Psoas muscle (tissue), 8 donors: ENCODE data around the gene NAXE. TPM values are rescaled to one million over a fixed set of nuclear protein-coding genes. Genes with fewer than 3 reads are reported as not detected.
"Not testable (repeated sequence)": the region's sequence is repeated elsewhere in the genome, so short reads cannot be mapped to it uniquely, and the experiment has no call there.

Experiments
- ATAC-seq, 4 donors: fragments of 200-7000 bp; cut with Tn5 transposase; one replicate each; pipeline ENCODE4 v1.9.1; 2020; ENCODE audit warnings: moderate library complexity in 3 of 4, mild to moderate bottlenecking in 2 of 4
- DNase-seq, 2 donors: peaks; one replicate each; pipeline ENCODE4 v3.0.0-alpha.2; 2020
- H3K27ac ChIP-seq: fragments of 200-600 bp; one replicate; pipeline ENCODE4 v1.8.0; 2022
- H3K27me3 ChIP-seq, 3 donors: fragments of 200-600 bp in 1 of 3; one replicate each; pipeline versions ENCODE4 v1.6.1 to v1.8.0; 2013 to 2022; ENCODE audit warnings: low read length in 2 of 3, mild to moderate bottlenecking in 2 of 3, moderate library complexity in 1 of 3; ENCODE audit not compliant: insufficient read depth in 3 of 3
- H3K36me3 ChIP-seq, 2 donors: fragments of 200-600 bp in 1 of 2; one replicate each; pipeline versions ENCODE4 v1.6.1 to v1.8.0; 2013 to 2022; ENCODE audit warnings: low read depth in 1 of 2, mild to moderate bottlenecking in 1 of 2, moderate library complexity in 1 of 2; ENCODE audit not compliant: insufficient read depth in 1 of 2
- H3K4me1 ChIP-seq: fragments of 200-600 bp; one replicate; pipeline ENCODE4 v1.8.0; 2022
- H3K4me3 ChIP-seq: fragments of 200-600 bp; one replicate; pipeline ENCODE4 v1.8.0; 2022; ENCODE audit warnings: mild to moderate bottlenecking
- H3K9me3 ChIP-seq: fragments of 200-600 bp; one replicate; pipeline ENCODE4 v1.8.0; 2022
- CTCF ChIP-seq: fragments of 200-600 bp; IDR thresholded peaks from one replicate; pipeline ENCODE4 v1.8.0; 2022; ENCODE audit warnings: antibody characterized with exemption
- WGBS, 3 donors: extraction: QIAGEN DNeasy Blood & Tissue Kit; methylation state at CpG; one replicate each; pipeline versions ENCODE4 v1.1.6 to v1.1.7; 2013; 5-methylcytosine and 5-hydroxymethylcytosine counted together
- intact Hi-C, 2 donors: fragments of 100-400 bp; cut with DNase I; formaldehyde crosslinking; loops; one replicate each; pipeline versions ENCODE4 v1.11.0 to v1.14.2; 2022
- polyA plus RNA-seq, 3 donors: library from polyadenylated mRNA; stranded (reverse); fragments of 200-250 nt; gene quantifications; one replicate each; pipeline ENCODE4 v1.2.3, GENCODE V29; 2013
- total RNA-seq, 4 donors: library from RNA; stranded (reverse); fragmentation: NEBNext Ultra II Directional in 2 of 4; extraction: Animal tissue kit (Norgen Biotek cat#: 25700) in 2 of 4; gene quantifications; one replicate each; pipeline versions ENCODE4 v1.2.1 to v1.2.4, GENCODE V29; 2021 to 2023
- donor health status: healthy with polysubstance abuse.
- donor health status: DM: no; HTN: no; CAD: no; lungs with moderate emphysema.
- donor health status: Bipolar disorder and iron deficiency.
- donor health status: healthy.
- donor health status: DM: yes; HTN: yes; CAD: no.
- donor health status: DM: no; HTN: no; CAD: no.
- donor health status: DM: no; HTN: no; CAD: no.
- donor health status: DM: yes; HTN: yes; CAD: no.

The NAXE gene
- total and polyA plus RNA-seq, 7 donors, result 44.3 to 77.5 (median 67.5) TPM

- peak; percentile 69 to 85 (median 78) for ATAC-seq
- H3K27me3 ChIP-seq, result peaks cover 0 to 54% (median 16%) of the 10 kb centered on the region in 3 donors
- H3K4me3 ChIP-seq, result peak overlapping the region; percentile 60
These were observed 34.0 kb downstream of the NAXE start for GRCh38 chr1:156625436-156626078.

GRCh38 chr1:156626079-156626438 is 34.5 kb downstream of the NAXE start:
- no peak overlapping the region for H3K27ac ChIP-seq
- H3K4me3 ChIP-seq, result peak overlapping the region; percentile 60
- ATAC-seq (no peak), DNase-seq (no peak)
- H3K4me1 ChIP-seq, result peaks cover 13% of the 10 kb centered on the region
- intact Hi-C loops, result loop anchor here (1.0 to 2.0 kb wide), 3 partner anchors 31 to 53 kb away; no protein-coding TSS in a partner anchor
- H3K9me3 ChIP-seq, result no peaks in the 10 kb centered on the region
- TF ChIP-seq CTCF, result no peak
- 40 to 41% (median 41%) methylated on average over 4 of the region's 4 CpGs for WGBS, 3 donors
- no peaks in the 10 kb centered on the region for H3K36me3 ChIP-seq
- peaks cover 0 to 50% (median 16%) of the 10 kb centered on the region in 3 donors for H3K27me3 ChIP-seq

More at GRCh38 chr1:156625436-156626078, 34.0 kb downstream of the NAXE start:
- intact Hi-C loops, result loop anchor here (1.0 to 2.0 kb wide), 3 partner anchors 31 to 53 kb away; no protein-coding TSS in a partner anchor
- WGBS, 3 donors, result 1 to 2% (median 2%) methylated on average over 31 to 45 of the region's 45 CpGs
- Histone ChIP-seq H3K27ac (no peak overlapping the region), H3K4me1 (peaks cover 13% of the 10 kb centered on the region), H3K36me3 (no peaks in the 10 kb centered on the region), H3K9me3 (no peaks in the 10 kb centered on the region)
- DNase-seq, result peak; percentile 62 to 83
- peak; percentile 87 for TF ChIP-seq CTCF

GRCh38 chr1:156627313-156627880 is 35.8 kb downstream of the NAXE start:
- DNase-seq, result no peak
- peak; percentile 53 for TF ChIP-seq CTCF
- H3K27ac ChIP-seq, result no peak overlapping the region
- H3K4me3 ChIP-seq, result no peak overlapping the region
- peaks cover 13% of the 10 kb centered on the region for H3K4me1 ChIP-seq
- intact Hi-C loops, result loop anchor here (2.0 kb wide), 2 partner anchors 29 to 51 kb away; no protein-coding TSS in a partner anchor
- no peaks in the 10 kb centered on the region for H3K9me3 ChIP-seq
- H3K36me3 ChIP-seq, result no peaks in the 10 kb centered on the region
- peaks cover 0 to 53% (median 16%) of the 10 kb centered on the region in 3 donors for H3K27me3 ChIP-seq
- ATAC-seq, result no peak
- WGBS, 3 donors, result 79 to 84% (median 79%) methylated on average over 2 of the region's 2 CpGs

- H3K36me3 ChIP-seq, result no peaks in the 10 kb centered on the region
- H3K9me3 ChIP-seq, result no peaks in the 10 kb centered on the region
- H3K27me3 ChIP-seq, result peaks cover 0 to 37% (median 8%) of the 10 kb centered on the region in 3 donors
- DNase-seq, result no peak
- H3K27ac ChIP-seq, result no peak overlapping the region
- no peak for ATAC-seq
- no peak overlapping the region for H3K4me3 ChIP-seq
- peaks cover 4% of the 10 kb centered on the region for H3K4me1 ChIP-seq
- WGBS, 3 donors, result 82 to 87% (median 85%) methylated on average over 8 of the region's 8 CpGs
- TF ChIP-seq CTCF, result no peak
- intact Hi-C loops, result no loop called here
These were observed 38.4 kb downstream of the NAXE start for GRCh38 chr1:156629823-156630449.

GRCh38 chr1:156631152-156631551 is 39.6 kb downstream of the NAXE start:
- ATAC-seq, intact Hi-C loops, H3K9me3 ChIP-seq, DNase-seq, H3K4me3 ChIP-seq, H3K36me3 ChIP-seq, H3K27ac ChIP-seq, H3K4me1 ChIP-seq: not testable (repeated sequence)
- 52 to 56% (median 54%) methylated on average over 9 of the region's 9 CpGs for WGBS, 3 donors
- peaks cover 0 to 25% (median 0%) of the 10 kb centered on the region in 3 donors for H3K27me3 ChIP-seq
